GM21737 (cell line): ENCODE data around the gene ADM2.

Experiments used
- ATAC-seq: cut with Tn5 transposase; IDR thresholded peaks from one replicate; pipeline ENCODE4 v1.9.1; 2021; ENCODE audit warnings: mild to moderate bottlenecking, moderate library complexity; ENCODE audit not compliant: unreplicated experiment

ADM2 gene

GRCh38 chr22:50445071-50445879, 36.1 kb upstream of the ADM2 start:
- ATAC-seq = no peak

- no peak for ATAC-seq
These were observed 35.2 kb upstream of the ADM2 start for GRCh38 chr22:50445880-50446707.

GRCh38 chr22:50446708-50447575, 34.4 kb upstream of the ADM2 start:
- ATAC-seq = no peak

GRCh38 chr22:50447576-50448551, 33.5 kb upstream of the ADM2 start:
- no peak for ATAC-seq

- no peak for ATAC-seq
These were observed 28.7 kb upstream of the ADM2 start for GRCh38 chr22:50452649-50453048.

- ATAC-seq = no peak
These were observed 26.7 kb upstream of the ADM2 start for GRCh38 chr22:50454556-50455075.

GRCh38 chr22:50455201-50455600, 26.1 kb upstream of the ADM2 start:
- no peak for ATAC-seq

GRCh38 chr22:50456026-50456425, 25.3 kb upstream of the ADM2 start:
- ATAC-seq = no peak

- ATAC-seq = no peak
These were observed 24.7 kb upstream of the ADM2 start for GRCh38 chr22:50456466-50457234.

- no peak for ATAC-seq
These were observed 22.3 kb upstream of the ADM2 start for GRCh38 chr22:50459016-50459415.

- ATAC-seq = no peak
These were observed 21.7 kb upstream of the ADM2 start for GRCh38 chr22:50459496-50460140.

GRCh38 chr22:50460938-50461337, 20.4 kb upstream of the ADM2 start:
- ATAC-seq = no peak

- ATAC-seq = no peak
These were observed 19.8 kb upstream of the ADM2 start for GRCh38 chr22:50461536-50461935.

- ATAC-seq = no peak
These were observed 19.3 kb upstream of the ADM2 start for GRCh38 chr22:50461979-50462540.

- no peak for ATAC-seq
These were observed 18.0 kb upstream of the ADM2 start for GRCh38 chr22:50463188-50463900.

GRCh38 chr22:50464451-50464850, 16.9 kb upstream of the ADM2 start:
- ATAC-seq = no peak

GRCh38 chr22:50465066-50465930, 16.0 kb upstream of the ADM2 start:
- no peak for ATAC-seq
